Measurements from ENCODE around the gene CASQ1.

DNA sequence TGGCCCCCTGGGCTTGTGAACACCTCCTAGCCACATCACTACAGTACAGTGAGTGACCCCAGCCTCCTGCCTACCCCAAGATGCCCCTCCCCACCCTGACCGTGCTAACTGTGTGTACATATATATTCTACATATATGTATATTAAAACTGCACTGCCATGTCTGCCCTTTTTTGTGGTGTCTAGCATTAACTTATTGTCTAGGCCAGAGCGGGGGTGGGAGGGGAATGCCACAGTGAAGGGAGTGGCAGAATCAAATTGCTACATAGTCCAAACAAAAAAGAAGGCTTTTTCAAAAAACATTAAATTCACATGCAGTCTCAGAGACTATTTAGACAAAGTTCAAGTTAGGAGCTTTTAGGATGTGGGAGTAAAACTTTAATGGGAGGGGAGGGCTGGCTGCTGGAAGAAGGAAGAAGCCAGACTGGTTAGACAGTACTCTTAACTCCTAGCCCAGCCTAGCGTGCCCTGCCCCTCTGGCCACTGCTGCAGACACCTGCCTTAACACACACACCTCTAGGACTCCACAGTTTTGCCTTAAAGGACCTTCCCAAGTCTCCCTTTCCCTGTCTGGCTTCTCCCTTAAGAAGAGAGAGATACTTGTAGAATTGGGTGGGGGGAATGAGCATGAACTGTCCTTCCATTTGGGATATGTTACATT lies 24.2 kb downstream of the CASQ1 start:
- no peak for TF ChIP-seq FOXM1 (IDR thresholded peaks at IDR 0.05; ENCODE audit: borderline replicate concordance, low read depth)
- TF ChIP-seq, protein P1, sequence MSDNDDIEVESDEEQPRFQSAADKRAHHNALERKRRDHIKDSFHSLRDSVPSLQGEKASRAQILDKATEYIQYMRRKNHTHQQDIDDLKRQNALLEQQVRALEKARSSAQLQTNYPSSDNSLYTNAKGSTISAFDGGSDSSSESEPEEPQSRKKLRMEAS (IDR thresholded peaks at IDR 0.05), result no peak
- TF ChIP-seq ZBTB7A (IDR thresholded peaks at IDR 0.05; ENCODE audit: low read depth), result no peak
- no peak for TF ChIP-seq TCF12 (IDR thresholded peaks at IDR 0.05; ENCODE audit: low read depth)
- no peak for TF ChIP-seq NFIC (IDR thresholded peaks at IDR 0.05)
- no peak for TF ChIP-seq EP300 (IDR thresholded peaks at IDR 0.05; ENCODE audit: borderline replicate concordance)
- no peak for TF ChIP-seq REST (IDR thresholded peaks at IDR 0.05; ENCODE audit: low read depth)
- no peak for TF ChIP-seq YY1 (IDR thresholded peaks at IDR 0.05; ENCODE audit: low read depth)
- TF ChIP-seq TAF1 (IDR thresholded peaks at IDR 0.05; ENCODE audit: low read depth), result no peak
- no peak for TF ChIP-seq TEAD4 (IDR thresholded peaks at IDR 0.05)
- TF ChIP-seq CEBPB (IDR thresholded peaks at IDR 0.05), result no peak
- TF ChIP-seq, protein P2, sequence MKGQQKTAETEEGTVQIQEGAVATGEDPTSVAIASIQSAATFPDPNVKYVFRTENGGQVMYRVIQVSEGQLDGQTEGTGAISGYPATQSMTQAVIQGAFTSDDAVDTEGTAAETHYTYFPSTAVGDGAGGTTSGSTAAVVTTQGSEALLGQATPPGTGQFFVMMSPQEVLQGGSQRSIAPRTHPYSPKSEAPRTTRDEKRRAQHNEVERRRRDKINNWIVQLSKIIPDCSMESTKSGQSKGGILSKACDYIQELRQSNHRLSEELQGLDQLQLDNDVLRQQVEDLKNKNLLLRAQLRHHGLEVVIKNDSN (IDR thresholded peaks at IDR 0.05), result no peak
